GM12891 (cell line): ENCODE measurements around the gene LRP1B.

Experiments used
- PAX5 ChIP-seq: IDR thresholded peaks from 2 replicates; pipeline ENCODE4 v1.6.1; 2011; ENCODE audit warnings: low read length, moderate library complexity, mild to moderate bottlenecking; ENCODE audit not compliant: insufficient read depth, severe bottlenecking
- POLR2A ChIP-seq: IDR thresholded peaks from 2 replicates; pipeline ENCODE4 v1.6.1; 2011; ENCODE audit warnings: low read depth, low read length, control low read depth
- POLR2AphosphoS5 ChIP-seq: IDR thresholded peaks from 2 replicates; pipeline ENCODE4 v1.6.1; 2011; ENCODE audit warnings: low read depth, low read length, control low read depth
- POU2F2 ChIP-seq: IDR thresholded peaks from 2 replicates; pipeline ENCODE4 v1.6.1; 2011; ENCODE audit warnings: low read depth, mild to moderate bottlenecking, control low read depth, low read length, moderate library complexity
- SPI1 ChIP-seq: IDR thresholded peaks from 2 replicates; pipeline ENCODE4 v1.6.1; 2011; ENCODE audit warnings: low read depth, low read length, control low read depth
- TAF1 ChIP-seq: IDR thresholded peaks from 2 replicates; pipeline ENCODE4 v1.6.1; 2011; ENCODE audit warnings: low read depth, low read length, control low read depth

GRCh38 chr2:140893685-140894084 is 1237.1 kb downstream of the LRP1B start:
- TF ChIP-seq POLR2A (no peak), POLR2AphosphoS5 (no peak), TAF1 (no peak), POU2F2 (no peak), PAX5 (no peak), SPI1 (no peak)
